NCI-H2029 treated with DMSO at 0.1 percent for 48 hours (cell line): ENCODE results near the gene PRG2.
"Not testable (repeated sequence)": the region's sequence is repeated elsewhere in the genome, so short reads cannot be mapped to it uniquely, and the experiment has no call there.

ENCODE experiments used
- DNase-seq: peaks from one replicate; lab custom pipeline; 2025; lab: John Stamatoyannopoulos, UW

The PRG2 gene

DNA sequence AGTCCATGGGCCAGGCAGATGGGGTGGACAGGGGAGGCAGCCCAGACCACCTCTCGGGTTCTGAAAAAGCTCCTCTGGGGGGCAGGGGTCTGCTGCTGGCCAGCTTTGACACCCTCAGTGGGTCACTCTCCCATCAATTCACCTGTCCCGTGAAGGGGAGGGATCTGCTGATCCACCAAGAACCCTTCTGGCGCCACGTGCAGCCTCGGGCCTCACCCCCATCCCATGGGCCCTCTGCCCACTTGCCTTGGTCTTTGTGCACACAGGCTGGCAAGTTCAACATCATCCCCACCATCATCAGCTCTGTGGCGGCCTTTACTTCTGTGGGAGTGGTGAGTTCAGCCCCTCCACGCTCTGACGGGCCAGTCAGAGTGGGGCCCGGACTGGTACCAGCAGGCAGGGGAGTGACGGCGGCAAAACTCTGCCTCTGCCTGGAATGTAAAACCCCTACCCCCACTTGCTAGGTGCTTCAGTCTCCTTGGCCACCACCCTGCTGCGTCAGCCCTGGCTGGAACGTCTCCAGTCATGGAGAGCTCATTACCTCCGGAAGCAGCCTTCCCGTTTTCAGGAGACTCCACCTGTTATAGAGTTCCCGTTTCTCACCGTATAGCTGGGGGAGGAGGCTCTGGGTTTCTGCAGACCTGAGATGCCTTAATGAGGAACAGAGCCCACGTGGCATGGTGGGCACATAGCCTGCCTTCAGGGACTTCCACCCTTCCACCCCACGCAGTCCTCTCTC, 22.2 kb downstream of the PRG2 start:
- peak; percentile 57 for DNase-seq

DNA sequence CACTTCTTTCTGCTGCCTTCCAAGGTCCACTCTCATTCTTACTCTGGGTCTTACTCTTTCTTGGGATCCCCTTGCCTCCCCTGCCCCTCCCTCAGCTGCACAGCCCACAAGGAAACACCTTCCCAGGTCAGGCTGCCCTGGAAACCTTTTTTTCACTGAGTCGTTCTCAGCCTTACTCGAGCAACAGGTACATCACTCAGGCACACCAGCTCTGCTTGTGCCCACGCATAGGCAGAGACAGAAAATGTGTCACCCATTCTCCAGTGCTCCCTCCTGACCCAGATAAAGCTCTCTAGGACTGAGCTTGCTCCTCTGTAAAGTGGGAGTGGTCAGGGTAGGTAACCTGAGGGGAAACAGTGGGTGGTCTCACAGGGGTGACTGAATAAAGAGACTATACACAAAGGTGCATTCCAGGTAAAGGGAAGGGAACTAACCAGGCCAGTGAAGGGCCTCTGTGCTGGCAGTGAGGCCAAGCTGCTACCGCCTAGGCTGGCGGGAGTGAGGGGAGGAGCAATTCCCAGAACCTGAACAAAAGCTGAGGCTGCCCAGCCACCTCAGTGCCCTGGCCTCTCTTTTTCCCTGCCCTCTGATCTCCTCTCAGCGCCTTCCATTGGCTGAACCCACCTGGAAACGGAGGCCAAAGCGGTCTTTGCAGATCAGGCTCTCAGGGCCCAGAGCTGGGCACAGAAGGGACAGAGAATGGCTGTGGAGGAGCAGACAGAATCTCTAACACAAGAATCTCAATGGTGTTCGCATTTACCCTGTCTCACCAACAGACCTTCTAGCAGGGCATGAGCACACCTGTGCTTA, 25.4 kb downstream of the PRG2 start:
- DNase-seq, result no peak

DNA sequence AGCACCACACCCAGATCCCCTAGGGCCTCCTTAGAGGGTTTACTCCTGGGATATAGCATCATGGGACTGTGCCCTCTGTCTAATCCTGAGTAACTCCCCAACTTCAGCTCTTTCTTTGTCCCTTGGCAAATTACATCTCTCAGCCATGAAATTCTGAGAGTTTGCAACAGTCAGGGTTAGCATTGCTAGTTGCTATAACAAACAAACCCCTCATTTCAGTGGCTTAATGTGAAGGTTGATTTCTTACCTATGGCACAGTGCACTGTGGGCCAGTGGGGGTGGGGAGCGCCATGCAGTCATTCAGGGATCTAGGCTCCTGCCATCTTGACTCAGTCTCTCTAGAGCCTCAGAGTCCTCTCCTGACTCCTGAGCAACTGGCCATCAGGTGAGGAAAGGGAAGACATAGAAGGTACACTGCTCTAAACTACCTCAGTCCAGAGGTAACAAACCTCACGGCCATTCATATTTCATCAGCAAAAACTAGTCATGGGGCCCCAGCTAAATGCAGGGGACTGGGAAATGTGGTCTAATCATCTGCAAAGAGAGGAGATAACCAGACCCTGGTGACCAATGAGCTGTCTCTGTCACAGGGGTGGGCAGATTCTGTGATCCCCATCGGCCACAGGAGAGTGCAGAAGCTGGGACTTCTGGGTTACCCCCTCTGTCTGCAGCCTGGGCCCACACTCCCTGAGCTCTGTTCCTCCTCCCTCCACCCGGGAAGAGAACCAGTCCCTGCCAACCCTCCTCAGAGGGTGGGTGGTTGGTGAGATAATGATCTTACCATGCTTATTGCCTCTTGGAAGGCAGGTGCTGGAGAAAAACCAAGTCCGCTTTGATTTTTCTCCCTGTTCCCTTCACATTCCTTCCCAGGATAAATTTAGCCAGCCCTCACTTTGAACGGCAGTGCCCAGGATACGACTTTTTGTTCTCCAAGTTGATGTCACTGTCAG, 27.0 kb downstream of the PRG2 start:
- no peak for DNase-seq

DNA sequence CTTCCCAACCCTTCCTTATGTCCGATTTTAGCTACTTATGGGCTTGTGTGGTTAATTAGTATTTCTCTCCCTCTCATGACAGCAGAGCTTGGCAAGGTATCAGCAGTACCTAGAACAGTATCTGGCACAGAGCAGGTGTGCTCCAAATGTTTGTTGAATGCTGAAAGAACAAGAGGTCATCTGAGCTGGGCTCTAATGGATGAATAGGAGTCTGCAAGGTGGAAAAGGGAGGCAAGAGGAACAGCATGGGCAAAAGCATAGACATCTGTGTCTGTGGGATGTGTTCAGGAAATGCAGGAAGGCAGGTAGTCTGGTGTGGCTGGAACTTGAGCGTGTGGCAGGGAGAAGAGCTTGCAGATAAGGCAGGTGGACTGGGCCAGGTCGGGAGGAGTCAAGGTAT, 28.5 kb downstream of the PRG2 start:
- peak; percentile 20 for DNase-seq

DNA sequence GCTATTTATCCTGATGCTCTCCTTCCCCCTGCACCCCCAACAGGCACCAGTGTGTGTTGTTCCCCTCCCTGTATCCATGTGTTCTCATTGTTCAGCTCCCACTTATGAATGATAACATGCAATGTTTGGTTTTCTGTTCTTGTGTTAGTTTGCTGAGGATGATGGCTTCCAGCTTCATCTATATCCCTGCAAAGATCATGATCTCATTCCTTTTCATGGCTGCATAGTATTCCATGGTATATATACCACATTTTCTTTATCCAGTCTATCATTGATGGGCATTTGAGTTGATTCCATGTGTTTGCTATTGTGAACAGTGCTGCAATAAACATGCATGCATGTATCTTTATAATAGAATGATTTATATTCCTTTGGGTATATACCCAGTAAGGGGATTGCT, 29.0 kb downstream of the PRG2 start:
- not testable (repeated sequence) for DNase-seq

DNA sequence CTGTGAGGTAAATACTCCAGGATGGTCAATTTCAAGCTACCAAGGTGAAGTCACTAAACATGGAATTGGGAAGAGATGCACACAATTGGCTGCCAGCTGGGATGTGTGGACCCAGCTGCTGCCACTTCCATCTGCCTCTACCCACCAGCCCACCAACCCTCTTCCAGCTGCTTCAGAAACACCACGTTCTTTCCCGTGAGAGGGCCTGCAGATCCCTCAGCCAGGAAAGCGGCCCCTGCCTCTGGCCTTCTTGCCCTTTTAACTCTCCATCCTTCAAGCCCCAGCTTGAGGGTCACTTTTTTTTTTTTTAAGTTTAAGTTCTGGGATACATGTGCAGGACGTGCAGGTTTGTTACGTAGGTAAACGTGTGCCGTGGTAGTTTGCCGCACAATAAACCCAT, 29.5 kb downstream of the PRG2 start:
- DNase-seq, result no peak

DNA sequence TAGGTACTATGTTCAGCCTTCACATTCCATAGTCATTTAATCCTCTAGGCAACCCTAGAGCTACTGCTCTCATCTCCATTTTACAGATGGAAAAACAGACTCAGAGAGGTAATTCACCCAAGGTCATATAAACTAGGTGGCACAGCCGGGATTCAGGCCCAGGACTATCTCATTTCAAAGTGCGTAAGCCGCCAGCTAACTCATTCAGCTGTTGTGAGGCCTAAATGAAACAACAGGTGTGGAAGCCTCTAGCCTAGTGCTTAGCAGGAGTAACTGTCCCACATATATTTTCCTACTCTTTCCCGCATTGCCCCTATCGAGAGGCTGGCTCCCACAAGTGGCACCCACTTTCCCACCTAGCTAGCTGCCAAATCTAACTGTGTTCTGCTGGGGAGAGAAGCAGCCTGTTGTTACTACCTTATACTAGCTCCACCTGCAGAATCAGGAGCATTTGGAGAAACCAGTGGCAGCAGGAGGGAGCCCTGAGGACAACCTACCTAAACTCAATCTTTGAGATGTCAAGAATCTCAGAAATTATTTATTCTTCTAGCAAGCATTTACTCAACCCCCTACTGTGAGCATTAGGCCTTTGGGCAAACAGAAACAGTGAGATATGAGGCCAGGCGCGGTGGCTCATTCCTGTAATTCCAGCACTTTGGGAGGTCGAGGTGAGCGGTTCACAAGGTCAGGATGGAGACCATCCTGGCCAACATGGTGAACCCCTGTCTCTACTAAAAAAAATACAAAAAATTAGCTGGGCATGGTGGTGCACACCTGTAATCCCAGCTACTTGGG, 30.4 kb downstream of the PRG2 start:
- DNase-seq, result no peak

DNA sequence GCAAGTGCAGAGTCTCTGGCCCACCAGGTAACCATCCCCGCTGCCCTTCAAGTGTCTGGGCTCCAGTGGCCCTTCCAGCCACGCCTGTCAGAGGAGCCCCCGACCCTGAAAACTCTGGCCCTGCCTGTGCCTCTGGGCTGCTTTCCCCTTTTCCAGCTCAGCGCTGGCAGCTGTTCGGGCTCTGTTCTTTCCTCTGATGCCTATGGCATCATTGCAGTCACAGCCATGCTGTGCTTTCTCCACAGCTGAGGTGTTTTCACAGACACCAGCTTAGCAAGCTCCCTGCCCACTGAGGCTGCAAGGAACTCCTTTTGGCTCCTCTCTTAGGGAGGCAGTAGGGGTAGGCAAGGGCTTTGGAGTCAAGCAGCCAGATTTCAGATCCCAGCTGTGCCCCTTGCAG, 31.1 kb downstream of the PRG2 start:
- DNase-seq, result no peak

DNA sequence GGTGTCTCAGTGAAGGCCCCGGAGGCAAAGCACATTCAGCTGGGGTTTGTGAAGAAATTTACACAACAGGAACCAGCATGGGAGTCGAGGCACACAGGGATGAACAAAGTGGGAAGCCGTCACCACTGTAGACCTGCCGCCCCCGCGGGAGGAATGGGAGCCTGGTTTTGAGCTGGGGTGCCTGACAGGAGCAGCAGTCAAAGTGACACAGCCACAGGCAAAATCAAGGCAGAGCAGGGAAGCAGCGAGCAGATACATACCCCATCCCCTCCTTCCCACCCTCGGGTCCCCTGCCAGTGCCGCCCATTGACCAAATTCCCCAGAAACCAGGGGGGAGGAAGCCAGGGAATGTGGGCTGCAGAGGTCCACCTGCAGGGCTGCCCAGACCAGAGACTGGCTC, 31.5 kb downstream of the PRG2 start:
- no peak for DNase-seq

DNA sequence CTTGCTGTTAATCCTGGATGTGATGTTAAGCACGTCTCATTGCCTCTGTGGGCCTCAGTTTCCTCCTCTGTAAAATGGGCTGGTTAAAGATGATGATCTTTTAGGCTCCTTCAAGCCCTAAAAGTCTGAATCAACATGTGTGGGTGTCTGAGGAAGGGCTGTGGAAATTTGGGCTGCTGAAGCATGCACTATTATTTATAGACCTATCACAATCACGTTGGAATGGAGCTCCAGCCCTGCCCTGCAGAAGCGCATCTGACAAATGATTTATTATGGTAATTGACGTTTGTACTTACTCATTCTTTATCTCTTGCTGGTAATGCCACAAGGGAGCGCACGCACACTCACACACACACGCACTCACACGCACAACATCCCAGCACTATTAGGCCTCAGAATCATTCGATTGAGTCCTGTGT, 31.9 kb downstream of the PRG2 start:
- DNase-seq, result no peak

DNA sequence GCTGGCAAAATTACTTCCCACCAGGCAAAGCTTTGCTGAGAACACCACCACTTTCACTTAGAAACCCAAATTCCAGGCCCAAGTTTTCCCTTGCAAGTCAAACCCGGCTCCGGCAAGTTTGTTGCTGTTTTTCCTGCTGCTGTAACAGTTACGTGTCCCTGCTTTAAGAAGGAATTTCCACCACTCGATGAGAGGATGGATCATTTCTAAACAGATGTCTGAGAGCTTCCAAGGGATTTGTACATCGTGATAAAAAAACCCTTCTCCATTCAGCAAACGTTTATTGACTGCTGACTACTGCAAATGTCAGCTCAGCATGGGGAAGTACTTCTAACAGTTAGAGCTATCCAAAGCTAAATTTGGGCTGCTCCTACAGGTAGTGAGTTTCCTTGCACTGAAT, 32.6 kb downstream of the PRG2 start:
- DNase-seq, result no peak

DNA sequence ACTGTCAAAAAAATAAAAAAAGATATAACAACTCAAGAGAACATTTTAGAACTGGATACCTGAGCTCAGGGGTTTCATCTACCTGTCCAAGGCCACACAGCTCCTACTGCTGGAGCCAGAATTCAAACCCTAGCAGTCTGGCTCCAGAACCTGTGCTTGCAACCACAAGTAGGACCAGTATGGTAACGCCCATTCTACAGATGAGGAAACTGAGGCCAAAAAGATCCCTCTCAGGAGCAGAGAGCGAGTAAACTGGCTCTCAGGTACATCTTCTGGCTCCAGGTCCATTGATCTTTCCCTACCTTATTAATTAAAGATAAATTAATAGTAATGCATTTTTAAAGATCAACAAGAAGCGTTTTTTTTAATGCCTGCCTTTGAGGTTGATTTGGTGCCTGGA, 33.1 kb downstream of the PRG2 start:
- no peak for DNase-seq

DNA sequence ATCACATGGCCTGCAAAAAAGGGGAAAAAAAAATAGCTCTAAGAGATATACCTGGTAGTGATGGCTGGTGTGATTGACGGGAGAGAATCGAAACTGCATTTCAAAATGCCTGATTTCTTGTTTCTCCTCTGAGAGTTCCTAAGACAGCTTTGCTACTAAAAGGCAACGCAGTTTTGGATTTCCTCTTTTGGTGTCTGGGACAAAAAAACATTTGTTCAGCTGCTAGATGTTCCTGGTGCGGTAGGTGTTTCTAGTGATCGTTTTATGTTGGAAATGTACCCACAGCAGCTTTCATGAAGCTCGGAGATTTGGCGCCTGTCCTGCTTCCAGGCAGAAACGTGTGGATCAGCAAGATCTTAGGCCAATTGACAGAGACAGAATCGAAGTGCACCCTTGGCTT, 34.2 kb downstream of the PRG2 start:
- DNase-seq, result no peak

DNA sequence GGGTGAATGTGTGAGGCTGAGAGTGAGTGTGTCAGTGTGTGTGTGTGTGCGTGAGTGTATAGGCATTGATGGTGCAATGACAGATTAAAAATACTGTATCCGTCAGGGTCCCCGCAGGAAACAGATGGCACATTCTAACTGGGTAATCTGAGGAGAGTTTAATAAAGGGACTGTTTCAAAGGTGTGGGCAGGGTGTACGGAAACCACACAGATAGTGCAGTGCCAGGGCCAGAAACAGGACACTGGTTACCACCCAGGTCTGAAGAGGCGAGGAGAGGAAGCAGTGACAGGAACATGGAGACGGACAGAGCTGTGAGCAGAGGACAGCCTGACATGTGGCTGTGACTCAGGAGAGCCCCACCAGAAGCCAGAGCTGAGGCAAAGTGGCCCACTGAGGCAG, 35.8 kb downstream of the PRG2 start:
- no peak for DNase-seq

DNA sequence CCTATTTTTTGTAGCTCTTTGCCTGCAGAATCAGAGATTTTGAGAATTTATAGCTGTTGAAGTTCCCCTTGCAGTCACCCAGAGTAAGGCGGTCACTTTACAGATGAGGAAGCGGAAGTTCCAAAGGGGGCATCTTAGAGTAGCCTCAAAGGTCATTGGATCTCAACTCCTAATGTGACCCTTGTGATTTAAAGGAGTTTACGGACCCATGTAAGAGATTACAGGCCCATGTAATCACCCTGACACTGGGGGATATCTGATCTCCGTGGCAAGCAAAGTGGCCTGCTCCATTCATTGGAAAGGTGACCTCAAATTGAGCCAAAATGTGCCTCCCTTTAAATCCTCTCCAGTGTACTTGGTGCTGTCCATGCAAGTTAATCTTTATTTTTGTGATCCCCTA, 36.6 kb downstream of the PRG2 start:
- no peak for DNase-seq

DNA sequence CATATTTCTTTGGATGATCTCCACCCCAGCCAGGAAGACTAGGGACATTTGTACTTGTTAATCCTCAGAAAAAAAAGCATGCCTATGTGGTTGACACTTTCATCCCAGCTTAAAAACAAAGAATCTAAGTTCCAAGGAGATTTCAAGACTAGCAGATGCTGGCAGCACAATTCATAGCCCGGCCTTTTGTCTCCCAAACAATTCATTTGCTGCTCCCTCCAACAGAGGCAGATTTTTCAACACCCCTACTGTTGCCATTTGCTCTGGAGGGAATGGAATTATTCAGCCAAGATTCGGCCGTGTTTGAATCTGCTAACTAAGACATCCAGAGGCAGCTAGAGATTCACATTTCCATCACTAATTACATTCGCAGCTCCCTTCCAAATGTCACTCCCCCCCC, 37.0 kb downstream of the PRG2 start:
- no peak for DNase-seq

DNA sequence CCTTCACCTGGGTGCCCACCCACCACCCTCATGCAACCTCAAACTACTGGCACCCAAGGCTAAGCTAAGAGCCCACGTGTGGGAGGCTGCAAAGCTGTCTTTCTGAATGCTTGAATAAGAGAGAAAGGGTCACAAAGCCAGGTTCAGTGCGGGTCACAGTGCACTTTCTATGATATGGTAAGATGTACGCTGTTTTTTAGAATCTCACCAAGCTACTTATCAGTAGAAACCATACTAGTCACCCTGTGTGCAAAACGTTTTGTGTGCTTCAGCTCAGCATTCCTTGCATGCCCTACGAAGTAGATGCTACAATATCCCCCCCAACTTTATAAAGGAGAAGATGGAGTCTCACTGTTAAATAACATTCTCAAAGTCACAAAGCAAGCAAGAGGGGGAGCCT, 37.4 kb downstream of the PRG2 start:
- no peak for DNase-seq

DNA sequence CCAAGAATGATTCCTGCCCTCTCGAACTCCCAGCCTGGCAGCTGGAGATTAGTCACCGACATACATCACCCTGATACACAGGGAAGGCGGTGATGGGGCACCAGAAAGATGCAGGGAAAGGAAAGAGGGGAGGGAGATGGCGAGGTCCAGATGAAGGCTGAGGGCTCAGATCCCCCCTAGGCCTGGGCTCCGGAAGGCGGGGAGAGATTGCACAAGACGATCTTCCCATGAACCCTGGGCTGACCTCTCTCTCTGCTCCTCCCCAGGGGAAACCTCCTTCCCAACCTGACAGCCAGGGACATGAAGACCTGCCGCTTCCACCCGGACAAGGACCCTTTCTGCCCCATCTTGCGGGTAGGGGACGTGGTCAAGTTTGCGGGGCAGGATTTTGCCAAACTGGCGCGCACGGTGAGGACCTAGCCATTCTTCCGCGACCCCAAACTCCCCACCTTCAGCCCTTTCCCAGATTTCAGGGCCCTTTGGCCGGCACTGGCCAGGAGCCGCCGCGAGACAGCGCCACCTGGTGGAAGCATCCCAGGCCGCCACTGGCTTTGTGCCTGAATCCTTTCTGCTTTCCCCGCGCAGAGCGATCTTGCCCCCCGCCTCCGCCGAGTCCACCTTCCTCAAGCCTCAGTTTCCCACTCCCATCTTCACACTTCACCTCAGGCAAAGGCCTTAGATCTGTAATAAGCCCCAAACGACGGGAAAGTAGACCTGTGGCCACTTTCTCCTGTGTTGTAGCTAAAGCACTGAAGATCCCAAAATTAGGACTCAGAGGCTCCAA, 40.8 kb downstream of the PRG2 start:
- no peak for DNase-seq

DNA sequence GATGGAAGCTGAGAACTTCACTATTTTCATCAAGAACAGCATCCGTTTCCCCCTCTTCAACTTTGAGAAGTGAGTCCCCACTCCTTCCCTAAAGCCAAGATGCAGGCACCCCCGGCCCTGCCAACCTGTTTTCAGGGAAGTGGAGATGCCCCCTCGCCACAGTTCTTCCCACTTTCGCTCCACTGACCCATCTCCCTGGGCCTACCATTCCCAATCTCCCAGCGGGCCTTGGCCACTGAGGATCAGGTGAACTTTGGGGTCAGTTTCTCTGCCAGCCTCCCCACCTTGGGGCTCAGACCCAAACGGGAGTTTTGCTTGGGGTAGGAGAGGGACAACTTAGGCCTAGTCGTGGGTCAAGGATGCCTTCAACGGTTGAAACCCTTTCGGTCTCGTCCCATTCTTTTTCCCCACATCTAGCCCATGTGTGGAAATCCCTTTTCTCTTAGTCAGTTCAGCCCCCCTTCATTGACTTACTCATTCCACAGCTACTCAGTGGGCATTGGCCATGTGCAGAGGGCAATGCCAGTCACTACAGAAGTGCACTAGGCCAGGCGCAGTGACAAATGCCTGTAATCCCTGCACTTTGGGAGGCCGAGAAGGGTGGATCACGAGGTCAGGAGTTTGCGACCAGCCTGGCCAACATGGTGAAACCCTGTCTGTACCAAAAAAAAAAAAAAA, 41.7 kb downstream of the PRG2 start:
- DNase-seq, result no peak

DNA sequence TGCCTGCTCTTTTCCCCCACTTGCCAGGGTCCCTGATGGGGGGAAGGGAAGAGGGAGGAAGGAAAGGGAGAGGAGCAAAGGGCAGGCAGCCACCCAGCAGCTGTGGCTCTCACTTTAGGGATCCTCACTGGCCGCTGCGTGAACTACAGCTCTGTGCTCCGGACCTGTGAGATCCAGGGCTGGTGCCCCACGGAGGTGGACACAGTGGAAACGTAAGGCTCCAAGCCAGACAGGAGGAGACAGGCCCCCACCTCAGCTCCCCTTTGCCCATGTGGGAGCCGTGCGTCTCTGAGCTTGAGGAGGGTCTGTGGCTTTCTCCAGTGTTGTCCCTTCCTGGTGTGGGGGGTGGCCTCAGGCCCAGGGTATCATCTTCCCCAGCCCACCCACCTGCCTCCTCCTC, 42.4 kb downstream of the PRG2 start:
- DNase-seq, result no peak
